ENCODE measurements around the gene CYGB.

- TF ChIP-seq, protein P1, sequence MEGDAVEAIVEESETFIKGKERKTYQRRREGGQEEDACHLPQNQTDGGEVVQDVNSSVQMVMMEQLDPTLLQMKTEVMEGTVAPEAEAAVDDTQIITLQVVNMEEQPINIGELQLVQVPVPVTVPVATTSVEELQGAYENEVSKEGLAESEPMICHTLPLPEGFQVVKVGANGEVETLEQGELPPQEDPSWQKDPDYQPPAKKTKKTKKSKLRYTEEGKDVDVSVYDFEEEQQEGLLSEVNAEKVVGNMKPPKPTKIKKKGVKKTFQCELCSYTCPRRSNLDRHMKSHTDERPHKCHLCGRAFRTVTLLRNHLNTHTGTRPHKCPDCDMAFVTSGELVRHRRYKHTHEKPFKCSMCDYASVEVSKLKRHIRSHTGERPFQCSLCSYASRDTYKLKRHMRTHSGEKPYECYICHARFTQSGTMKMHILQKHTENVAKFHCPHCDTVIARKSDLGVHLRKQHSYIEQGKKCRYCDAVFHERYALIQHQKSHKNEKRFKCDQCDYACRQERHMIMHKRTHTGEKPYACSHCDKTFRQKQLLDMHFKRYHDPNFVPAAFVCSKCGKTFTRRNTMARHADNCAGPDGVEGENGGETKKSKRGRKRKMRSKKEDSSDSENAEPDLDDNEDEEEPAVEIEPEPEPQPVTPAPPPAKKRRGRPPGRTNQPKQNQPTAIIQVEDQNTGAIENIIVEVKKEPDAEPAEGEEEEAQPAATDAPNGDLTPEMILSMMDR (IDR thresholded peaks at IDR 0.05; ENCODE audit: insufficient read depth, low read length, poor library complexity, severe bottlenecking) = no peak
- TF ChIP-seq EZH2phosphoT487 (conservative IDR thresholded peaks at IDR 0.05; ENCODE audit: low read length) = no peak
Measured at GRCh38 chr17:76527430-76528111, 9.9 kb downstream of the CYGB start.
